IPS DF 4.7 (cell line): ENCODE measurements around the gene ARHGEF37.
A peak's percentile ranks its signal among the peaks of the same experiment; 100 is the strongest.

Experiments
- DNase-seq: peaks from one replicate; pipeline ENCODE4 v3.0.0-alpha.2; 2013; ENCODE audit warnings: low spot score; ENCODE audit errors: extremely low read depth

The ARHGEF37 gene

DNA sequence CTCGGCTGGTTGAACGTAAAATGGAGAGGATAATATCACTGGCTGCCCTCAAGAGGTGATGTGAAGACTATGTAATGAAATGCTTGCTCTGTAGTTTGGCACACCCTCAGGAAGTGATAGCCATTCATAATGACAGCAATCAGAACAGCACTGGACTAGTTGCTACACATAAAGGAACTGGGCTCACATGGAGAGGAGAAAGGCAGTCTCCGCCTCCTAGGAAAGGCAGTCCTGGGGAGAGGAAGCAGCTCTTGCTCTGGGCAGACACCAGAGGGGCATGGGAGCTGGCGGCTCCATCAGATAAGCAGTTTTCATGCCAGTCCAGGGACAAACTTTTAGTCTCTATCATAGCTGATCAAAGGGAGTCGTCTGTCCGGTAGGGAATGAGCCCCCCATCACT, 46.9 kb downstream of the ARHGEF37 start:
- DNase-seq: no peak

DNA sequence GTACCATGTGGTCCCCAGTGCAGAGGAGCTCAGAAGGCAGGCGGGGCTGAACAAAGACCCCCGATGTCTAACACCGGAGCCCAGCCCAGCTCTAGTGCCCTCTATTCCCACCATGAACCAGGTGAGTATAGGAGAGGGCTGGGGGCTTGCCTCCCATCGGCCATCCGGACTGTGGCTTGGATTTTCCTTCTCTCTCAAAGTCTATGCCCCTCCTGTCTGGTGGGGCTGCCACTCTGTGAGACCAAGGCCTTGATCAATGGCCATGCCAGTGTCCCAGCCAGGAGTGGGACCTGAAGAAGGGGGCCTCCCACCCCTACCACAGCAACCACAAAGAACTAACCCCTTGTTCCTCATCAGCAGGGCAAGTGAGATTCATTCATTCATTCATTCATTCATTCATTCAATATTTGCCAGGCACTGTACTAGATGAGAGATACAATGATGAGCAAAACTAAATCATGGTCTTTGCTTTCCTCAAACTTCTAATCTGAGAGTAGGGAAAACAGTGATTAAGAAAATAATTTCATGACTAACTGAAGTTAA, 47.6 kb downstream of the ARHGEF37 start:
- no peak for DNase-seq

DNA sequence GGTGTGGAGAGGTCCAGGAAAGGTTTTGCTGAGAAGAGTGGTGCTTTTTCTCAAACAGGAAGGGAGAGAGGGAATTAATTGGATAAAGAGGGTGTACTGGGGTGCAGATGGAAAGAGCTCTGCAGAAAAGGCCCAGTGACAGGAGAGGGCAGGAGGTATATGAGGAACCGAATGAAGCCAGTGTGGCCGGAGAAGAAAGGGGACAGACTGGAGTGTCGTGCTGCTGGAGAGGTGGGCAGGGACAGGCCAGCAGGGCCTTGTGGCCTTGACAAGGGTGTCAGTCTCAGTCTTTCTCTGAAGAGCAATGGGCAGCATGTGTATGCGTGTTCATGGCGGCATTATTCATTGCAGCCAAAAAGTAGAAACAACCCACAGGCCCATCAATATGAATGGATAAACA, 48.1 kb downstream of the ARHGEF37 start:
- DNase-seq: no peak

DNA sequence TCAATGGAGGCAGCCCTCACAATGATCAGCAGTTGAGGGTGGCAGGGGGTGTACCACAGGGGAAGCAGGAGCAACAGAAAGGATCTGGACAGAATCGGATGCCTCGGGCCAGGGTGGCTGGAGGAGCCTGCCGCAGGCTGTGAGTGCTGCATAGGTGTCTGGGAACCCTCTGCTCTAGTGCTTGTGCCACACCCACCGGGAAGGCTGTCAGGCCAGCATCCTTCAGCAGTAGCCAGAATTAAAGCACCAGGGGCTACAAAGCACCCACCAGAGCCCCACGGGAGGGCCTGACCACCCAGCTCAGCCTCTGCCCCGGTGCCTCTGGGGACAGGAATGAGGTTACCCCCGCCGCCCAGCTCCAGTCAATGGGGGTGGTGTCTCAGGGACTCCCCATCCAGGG, 49.0 kb downstream of the ARHGEF37 start:
- DNase-seq: no peak

DNA sequence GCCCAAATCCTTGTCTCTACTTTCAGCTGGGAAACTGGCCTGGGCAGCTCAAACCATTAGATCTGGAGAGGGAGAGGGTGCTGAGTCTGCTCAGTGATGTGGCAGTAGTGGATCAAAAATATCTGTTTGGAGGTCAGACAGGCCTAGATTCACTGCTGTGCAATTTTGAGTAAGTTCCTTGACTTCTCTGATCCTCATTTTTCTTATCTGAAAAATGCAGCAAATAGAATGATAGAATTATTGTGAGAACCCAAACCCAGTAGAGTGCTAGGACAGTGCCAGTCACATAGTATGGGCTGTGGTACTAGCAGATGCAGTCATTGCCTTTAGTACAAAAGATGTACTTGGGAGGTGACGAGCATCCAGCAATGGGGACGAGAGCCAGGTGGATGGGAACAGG, 50.2 kb downstream of the ARHGEF37 start:
- no peak for DNase-seq

DNA sequence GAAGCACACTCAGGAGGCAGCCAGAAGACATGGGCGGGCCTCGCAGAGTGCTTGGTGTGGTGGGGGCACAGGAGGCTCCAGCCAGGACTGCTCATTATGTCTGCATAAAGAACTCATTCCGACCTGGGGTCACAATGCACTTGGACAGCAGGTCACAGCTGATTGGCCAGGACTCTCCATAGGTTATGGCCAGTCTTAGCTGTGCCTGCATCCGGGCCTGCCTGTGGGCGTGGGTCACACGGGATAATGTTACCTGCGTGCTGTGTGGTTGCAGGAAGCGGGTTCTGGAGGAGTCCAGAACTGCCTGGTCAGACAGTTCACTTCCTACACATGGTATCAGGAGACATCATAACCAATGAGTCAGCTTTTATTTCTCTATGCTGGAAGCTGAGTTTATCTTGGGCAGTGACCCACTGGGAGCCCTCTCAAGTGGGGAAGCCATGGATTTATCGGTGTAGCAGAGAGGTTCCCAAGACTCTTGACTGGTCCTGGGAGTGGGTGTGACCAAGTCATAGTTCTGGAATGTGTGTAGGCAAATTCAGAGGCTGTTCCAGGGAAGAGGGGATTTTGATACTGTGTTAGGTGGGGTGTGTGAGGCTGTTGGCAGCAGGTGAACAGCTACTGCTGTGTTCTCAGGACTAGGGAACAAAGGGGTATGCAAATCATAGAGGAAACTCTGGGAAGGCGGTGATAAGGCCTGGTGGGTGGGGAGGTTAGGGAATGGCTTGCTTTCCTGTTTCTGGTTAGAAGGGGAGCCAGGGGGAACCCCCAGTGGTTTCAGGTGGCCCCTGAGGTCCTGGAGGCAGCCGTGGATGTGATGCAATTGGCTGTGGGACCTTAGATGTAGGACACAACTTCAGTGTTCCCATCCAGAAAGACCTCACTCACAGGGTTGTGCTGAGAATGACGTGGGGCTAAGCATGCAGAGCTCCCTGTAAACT, 51.3 kb downstream of the ARHGEF37 start:
- no peak for DNase-seq

DNA sequence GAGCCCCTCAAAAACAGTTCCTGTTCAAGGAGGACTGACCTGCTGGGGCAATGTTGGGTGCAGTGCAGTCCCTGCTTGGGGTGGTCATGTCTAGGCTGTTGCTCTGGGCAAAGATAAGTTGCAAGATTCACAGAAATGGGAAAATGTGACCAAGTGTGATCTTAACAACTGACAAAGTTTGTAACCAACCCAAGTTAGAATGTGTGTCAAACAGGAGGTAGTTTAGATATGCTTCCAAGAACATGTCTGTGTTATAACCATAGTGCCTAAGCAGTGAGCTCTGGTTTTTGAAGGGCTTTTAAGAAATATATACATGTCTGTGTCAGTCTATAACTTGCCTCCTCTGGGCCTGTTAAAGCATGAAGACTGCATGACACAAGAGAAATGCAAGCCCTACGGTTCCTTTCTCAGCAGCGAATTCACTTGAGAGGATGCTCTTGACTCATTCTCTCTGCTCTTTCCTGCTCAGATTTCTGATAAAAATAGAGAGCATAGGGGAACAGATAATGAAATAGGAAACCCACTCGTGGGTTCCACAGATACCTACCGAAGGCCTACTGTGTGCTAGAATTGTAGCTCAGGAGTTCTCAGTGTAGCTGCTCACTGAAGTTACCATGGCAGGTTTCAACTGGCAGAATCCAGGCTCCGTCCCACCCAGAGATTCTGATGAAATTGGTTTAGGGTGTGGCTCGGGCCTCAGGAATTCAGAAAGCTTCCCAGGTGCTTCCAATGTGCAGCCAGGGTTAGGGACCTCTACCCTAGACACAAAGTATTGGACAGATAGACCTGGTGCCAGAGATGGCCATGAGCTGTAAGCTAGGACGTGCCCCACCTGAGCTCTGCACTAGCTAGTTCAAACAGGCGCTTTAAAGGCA, 52.4 kb downstream of the ARHGEF37 start:
- no peak for DNase-seq

DNA sequence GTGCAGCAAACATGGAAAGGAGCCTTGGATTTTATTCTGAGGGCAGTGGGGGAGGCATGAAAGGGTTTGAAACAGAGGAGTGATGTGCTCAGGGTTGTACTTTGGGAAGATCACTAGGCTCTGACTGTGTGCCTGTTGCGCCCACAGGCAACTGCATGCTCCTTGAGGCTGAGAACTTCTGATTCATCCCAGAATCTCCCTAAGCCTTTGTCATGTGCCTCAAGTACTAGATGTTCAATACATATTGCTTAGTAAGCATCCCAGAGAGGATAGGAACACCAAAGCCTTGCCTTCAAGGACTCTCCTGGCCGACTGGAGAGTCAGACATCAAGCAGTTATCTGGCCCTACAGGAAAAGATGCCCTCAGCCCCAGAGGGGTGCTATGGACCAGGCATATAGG, 54.1 kb downstream of the ARHGEF37 start:
- DNase-seq: no peak

DNA sequence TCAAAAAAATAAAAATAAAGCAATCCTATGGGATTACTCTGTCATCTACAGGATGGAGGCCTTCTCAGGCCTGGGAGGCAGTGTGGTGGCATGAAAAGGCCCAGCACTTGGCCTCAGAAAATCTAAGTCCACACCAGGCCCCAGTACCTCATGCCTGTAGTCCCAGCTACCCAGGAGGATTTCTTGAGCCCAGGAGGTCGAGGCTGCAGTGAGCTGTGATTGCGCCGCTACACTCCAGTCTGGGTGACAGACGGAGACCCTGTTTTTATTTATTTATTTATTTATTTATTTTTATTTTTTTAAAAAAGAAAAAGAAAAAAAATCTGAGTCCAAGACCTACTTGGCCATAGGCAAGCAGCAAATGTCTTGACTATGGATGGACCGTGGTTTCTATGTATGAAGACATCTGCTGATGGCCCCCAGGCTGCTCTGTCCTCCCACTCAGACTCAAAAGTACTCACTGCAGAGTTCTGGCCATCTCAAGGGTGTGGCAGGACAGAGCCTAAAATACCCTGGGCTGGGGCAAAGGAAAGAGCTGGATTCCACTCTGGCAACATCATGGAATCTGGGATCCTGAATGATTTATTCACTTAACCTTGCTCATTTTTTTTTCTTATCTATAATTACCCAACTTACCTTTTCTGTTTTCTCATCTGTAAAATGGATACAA, 55.0 kb downstream of the ARHGEF37 start:
- no peak for DNase-seq

DNA sequence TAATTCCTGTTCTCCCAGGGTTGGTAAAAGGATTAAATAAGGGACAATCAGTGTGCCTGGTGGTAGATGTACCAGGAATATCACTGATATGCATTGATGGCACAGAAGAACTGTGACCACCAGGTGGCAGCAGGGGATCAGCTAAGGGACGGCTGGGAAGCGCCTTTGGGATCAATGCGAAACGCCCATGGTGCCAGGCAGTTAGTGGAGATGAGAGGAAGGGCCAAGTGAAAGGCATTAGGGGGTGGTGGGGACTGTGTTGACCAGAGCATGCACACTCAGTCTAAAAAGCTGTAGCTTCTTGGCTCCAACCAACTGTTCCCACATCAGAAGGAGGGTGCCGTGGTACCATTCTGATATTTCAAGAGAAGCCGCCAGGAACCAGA, 55.6 kb downstream of the ARHGEF37 start:
- DNase-seq: peak; percentile 62

DNA sequence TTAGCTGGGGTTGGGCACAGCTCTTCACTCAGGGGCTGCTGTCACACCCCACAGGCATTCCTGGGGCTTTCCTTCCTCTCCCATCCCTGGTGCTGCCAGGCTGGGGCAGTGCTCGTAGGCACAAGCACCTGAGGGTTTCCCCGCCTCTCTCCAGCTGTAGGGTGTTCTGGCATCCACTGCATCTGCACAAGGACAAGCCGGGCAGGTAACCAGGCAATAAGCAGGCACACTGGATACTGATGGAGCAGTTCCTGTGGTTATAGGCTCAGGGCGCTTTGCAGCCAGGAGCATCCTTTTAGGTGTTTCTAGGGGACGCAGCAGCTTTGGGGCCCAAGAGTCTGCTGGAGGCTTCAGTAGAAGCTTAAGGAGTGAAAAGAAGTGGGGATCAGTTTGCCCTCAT, 56.8 kb downstream of the ARHGEF37 start:
- no peak for DNase-seq

DNA sequence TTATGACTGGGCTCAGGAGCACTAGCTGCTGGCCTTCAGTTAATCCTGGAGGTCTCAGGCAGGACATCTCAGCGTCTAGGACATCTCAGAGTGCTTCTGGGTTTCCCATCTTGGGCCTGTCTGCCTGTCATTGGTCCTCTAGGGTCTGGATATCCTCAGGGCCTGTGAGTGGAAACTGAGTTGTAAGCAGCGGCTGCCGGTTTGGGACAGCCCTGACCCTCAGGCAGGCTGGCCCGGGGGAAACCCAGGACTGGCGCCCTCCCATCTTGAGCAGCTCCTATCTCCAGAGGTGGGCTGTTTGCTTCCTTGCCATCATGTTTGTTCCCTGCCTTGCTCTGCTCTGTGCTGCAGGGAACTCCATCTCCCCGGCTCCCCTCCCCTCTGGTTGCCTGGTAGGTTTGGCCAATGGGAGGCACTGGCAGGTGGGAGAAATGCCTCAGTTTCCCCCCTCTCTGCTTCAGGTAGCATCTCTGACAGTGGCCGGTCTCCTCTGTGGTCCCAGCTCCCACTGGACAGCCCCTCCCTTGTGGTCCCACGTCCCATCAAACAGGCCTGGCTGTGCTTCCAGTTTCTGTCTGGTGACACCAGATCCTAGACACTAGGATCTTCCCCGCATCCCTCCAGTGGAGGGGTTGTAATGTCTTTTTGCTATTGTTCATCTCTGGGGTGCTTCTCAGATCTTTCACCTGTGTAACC, 57.4 kb downstream of the ARHGEF37 start:
- DNase-seq: no peak

DNA sequence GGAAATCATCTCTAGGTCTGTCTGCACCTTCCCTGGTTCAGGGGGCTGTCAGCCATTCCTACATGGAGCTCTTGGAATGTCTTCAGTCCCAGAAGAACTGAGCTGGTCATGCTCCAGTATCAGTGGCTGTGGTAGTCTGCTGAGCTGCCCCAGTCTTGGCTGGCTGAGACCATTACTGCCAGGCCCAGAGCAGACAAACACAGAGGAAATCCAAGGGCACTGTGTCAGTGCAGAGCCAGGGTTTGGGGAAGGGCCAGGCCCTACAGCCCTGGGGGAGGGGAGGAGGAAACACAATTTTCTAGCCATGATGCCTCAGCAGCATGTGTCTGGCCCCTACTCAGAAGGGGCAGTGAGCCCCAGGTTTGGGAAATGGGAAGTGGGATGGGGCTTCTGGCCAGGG, 58.4 kb downstream of the ARHGEF37 start:
- DNase-seq: no peak

DNA sequence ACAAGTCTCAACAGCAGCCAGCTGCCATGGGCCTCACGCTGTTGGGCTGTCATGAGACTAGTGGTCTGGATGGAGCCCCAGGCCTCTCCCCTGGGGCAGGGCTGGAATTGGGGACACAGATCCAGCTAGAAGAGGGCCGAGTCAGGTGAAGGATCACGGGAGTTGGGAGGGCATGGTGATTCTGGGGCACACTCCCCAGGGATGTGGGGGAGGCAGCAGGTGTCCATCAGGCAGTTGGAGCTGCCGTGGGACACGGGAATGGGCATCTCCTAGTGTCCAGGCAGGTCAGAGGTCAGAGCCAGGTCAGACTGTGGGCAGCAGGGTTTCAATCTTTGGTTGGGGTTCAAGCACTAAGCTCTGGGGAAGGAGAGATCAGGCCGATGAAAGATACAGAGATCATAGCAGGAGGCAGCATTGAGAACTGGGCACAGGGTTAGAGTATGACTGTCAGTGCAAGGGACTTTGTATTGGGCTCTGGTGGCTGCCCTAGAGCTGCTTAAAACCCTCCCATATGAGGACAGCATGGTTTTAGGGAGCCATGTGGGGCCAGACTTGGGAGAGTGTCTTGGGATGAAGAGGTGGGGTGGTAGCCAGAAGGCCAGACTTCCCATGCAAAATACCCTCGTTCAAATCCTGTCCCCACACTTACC, 59.2 kb downstream of the ARHGEF37 start:
- DNase-seq: no peak

DNA sequence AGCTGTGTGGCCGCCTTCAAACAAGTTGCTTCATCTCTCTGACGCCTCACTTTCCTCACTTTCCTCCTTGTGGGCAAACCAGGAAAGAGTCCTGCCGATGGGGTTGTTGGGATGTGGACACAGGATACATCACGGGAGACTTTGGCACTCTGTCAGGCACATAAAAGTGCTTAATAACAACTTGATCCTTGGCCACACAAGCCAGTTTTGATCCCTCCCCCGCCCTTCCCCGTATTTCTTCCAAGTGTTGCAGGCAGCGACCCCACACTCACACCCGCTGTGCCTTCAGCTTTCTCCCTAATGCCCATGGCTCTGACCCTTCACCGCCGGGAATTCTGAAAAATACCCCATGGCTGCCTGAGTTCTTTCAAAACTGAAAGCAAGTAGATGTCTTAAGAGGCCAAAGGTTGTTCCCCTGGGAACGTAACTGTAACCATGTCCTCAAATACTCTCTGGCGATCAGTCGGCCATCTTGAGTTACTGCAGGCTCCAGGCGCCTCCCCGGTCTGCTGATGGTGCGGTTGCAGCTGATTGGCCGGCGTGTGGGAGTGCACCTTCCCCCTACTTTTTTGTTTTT, 59.8 kb downstream of the ARHGEF37 start:
- no peak for DNase-seq

DNA sequence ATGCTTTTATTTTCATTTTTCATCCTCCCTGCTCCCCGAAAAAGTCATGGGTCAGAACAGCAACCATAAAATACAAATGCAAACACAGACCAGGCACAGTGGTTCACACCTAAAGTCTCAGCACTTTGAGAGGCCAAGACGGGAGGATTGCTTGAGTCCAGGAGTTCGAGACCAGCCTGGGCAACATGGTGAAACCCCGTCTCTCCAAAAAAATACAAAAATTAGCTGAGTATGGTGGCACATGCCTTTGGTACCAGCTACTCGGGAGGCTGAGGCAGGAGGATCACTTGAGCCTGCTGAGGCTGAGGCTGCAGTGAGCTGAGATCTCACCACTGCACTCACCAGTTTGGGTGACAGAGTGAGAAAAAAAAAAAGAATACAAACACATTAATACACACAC, 60.3 kb downstream of the ARHGEF37 start:
- DNase-seq: no peak

DNA sequence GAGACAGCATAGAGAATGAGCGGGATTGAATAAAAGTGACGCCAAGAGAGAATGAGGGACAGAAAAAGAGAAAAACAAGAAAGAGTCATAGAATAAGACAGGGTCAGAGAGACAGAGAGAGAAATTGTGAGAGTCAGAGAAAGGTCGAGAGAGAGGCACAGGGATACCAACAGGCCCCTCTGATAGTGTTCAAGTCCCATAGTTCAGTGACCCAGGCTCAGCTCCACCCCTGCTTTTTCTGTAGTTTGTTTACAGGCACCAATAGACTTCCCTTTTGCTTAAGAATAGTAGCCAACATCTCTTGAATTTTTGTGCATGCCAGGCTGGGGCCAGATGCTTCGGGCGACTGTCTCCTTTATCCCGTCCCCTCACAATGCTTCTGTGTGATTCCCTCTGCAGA, 62.5 kb downstream of the ARHGEF37 start:
- DNase-seq: no peak

DNA sequence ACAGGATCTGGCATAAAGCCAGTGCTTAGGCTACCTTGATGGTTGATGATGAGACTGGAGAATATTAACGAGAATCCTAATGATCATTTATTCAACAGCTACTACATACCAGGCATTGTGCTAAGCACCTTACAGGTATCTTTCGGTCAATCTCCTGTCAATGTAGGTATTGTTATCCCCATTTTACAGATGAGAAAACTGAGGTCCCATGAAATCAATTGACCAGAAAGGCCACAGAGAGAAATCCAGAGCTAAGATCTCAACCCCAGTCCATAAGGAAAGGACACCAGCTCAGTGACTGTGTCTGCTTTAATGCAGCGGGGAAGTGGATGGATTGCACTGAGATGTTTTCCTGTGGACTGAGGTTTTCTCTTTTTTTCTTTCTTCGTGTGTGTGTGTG, 63.3 kb downstream of the ARHGEF37 start:
- no peak for DNase-seq

DNA sequence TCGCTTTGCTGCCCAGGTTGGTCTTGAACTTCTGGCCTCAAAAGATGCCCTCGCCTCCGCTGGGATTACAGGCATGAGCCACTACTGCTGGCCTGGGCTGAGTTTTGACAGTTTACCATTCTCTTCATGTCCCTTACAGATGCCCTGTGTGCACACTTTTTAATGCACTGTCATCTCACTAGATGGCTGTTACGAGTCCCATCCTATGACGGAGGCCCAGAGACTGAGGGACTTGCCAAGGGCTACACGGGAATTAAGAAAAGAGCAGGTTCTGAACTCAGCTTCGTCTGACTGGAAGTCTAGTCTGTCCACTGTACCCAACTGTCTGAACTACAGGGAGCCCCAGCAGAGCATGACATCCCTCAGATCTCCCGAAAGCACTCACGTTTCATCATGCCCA, 63.9 kb downstream of the ARHGEF37 start:
- DNase-seq: no peak

DNA sequence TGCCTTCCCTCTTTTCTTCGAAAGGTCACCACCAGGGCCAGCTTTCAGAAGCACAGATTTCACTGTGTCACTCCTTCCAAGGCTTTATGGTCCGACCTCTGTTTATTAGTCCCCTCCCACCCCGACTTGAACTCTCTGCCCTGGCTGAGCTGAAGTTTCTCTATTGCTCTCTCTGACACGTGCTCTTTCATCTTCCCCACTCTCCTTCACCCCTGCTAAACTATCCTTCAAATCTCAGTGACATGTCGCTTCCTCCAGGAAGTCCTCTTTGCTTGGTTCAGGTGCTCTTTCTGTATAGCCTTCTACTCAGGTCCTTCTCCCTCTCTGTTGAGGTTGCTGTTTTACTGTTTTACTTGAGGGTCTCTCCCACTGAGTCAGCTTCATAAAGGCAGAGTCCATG, 64.4 kb downstream of the ARHGEF37 start:
- no peak for DNase-seq
